Cerebellar nuclear complex (tissue), 1 donor: ENCODE results near the gene CHRM2.

Experiments used
- DNase-seq, 2 experiments: peaks; one replicate each; lab custom pipeline; 2025; lab: John Stamatoyannopoulos, UW

CHRM2 gene

DNA sequence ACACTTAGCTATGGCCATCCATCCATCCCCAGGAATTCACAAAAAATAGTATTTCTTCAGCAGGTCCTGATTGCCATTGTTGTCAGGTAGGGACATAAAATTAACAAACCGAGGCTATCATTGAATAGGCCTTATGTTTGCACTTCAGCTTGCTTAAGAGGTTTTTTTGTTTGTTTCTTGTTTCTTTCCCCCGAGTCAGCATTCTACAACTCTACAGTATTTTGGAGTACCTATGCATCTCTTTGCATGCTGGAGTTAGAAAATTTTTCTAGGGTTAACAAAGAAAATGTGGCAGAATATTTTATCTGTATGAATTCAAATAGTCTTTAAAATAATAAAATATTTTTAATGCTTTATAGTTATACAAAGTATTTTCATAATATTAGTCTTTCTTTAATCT lies 26.3 kb downstream of the CHRM2 start:
- DNase-seq, result no peak

GRCh38 chr7:136897676-136898075 lies 29.2 kb downstream of the CHRM2 start:
- DNase-seq, result no peak

DNA sequence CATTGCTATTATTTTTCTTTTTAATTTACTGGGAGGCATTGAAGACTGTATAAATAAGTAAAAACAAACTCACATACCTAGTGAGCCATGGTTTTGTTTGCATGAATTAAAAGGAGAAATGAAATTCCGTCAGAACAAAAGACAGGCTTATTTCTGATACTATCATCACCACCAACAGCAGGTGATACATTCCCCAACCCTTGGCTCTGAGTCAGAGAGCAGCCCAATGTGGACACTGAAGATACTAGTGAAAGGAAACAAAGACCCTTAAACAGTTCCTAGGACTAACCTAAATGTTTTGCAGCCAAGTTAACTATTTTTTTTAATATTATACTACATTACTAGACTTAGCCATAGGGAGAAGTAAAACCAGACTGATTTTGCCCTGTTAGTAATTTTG lies 31.6 kb downstream of the CHRM2 start:
- no peak for DNase-seq

GRCh38 chr7:136910771-136911170 lies 42.3 kb downstream of the CHRM2 start:
- DNase-seq, result no peak

GRCh38 chr7:136911344-136911743 lies 42.9 kb downstream of the CHRM2 start:
- no peak for DNase-seq

DNA sequence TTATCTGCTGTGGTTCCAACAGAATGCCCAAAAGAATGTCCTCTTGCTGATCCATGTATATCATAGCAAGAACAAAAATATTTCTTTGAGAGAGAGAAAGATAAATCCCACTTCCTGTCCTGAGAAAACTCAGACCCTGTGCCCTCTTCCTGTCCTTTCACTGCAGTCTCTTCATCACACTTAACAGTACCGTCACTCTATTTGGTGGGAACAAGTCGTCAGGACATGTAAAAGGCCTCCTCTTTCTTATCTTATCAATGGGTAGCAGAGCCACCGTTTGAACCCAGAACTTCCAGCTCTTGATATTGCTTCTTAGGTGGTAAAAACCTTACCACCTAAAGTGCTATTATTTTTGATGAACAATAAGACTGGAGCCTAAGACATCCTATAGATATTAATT lies 43.9 kb downstream of the CHRM2 start:
- DNase-seq, result no peak

DNA sequence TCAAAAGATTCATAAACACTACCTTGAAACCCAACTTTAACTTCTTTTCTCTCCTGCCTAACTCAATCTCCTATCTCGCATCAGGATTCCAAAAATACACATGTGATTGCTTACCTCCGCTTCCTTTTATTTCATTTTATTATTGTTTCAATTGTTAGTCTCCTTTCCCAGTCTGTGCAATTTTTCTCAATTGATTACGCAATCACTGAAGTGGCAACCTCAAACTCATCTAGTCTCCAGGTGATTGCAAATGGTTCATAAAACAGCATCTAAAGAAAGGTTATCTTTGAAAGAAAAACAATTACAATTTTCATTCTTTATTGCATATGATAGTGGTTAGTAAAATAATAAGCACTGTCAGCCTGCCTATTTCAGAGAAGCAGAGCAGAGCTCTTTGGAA lies 45.6 kb downstream of the CHRM2 start:
- DNase-seq, result no peak

DNA sequence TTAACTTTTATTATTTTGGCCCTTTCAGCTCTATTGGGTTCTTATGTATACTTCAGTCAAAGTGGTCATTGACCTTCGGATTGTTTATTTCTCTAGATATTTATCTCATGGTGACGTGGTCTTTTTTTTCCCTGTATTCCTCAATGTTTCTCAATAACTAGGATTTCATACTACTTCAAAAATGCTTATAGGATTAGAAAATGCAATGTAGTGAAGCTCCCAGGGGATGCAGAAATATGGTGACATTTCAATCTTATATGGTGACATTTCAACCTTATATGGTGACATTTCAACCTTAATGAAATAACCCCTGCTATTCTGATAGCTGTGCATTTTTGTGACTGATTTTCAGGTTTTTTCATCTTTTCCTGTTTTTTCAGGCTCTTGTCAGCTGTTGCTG lies 51.4 kb downstream of the CHRM2 start:
- DNase-seq, result no peak

GRCh38 chr7:136923111-136923667 lies 54.7 kb downstream of the CHRM2 start:
- no peak for DNase-seq

DNA sequence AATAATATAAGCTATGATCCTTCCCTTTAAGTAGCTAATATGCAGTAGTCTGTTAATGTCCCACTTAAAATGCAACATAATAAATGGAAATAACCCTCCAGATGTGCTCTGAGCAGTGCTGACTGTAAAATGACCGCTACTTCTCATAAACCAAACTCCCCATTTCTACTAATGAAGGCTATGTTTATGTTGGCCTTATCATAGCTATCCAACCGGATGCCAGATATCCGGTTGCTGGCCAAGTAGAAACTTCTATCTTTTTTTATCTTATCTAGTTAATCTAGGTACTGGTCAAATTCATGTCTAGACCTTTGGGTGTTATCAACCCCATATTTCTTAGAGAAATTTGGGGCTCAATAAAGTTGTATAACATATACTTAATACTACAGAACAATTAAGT lies 56.6 kb downstream of the CHRM2 start:
- no peak for DNase-seq

GRCh38 chr7:136925556-136925955 lies 57.1 kb downstream of the CHRM2 start:
- no peak for DNase-seq

DNA sequence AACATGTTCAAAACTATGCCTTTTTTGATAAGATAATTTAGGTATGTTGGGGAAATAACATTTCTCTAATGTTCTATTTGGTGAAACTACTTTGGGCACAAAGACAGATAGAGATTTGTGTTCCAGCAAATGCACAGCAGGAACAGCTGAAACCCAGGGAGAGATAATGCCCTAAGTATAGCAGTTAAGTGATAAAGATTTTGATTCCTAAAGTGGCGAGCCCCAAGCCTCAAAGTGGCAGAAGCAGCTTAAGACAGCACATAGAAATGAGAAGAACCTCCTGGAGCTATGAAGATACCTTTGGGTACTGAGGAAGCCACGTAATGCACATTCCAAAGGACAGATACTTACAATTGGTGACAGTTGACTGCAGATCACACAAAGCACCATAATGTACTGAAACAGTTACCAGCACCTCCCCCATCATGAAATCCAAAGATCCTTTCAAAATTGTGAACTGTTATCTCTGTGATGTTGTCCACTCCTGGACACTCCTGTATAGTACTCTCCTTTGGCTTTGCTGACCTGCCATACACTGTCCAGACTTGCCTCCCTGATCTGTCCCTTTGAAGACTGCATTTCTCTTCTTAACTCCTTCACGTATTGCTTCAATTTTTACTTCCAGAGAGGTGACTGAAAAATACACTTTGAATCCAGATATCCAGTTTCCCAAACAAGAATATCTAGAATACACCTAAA lies 62.9 kb downstream of the CHRM2 start:
- no peak for DNase-seq

- no peak for DNase-seq
These were observed 69.0 kb downstream of the CHRM2 start for GRCh38 chr7:136937436-136937835.

DNA sequence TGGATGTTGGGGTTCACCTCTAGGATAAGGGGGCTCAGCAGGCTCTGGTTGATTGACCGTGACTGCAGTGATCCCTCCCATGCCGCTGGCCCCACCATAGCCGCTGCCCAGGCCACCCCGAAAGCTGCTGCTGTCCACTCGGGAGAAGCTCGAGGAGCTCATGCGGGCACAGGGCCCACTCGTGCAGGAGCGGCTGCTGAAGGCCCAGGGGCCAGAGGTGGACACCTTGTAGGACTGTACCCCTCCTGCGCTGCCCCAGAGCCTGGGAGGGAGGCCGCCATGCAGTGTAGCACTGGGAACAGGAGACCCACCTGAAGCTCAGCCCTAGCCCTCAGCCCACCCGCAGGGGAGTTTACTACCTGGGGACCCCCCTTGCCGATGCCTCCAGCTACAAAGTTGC lies 70.0 kb downstream of the CHRM2 start:
- no peak for DNase-seq

- no peak for DNase-seq
These were observed 71.7 kb downstream of the CHRM2 start for GRCh38 chr7:136940122-136940521.

GRCh38 chr7:136940917-136941316 lies 72.5 kb downstream of the CHRM2 start:
- no peak for DNase-seq

- no peak for DNase-seq
These were observed 73.4 kb downstream of the CHRM2 start for GRCh38 chr7:136941816-136942215.

GRCh38 chr7:136942401-136942800 lies 73.9 kb downstream of the CHRM2 start:
- DNase-seq, result no peak

DNA sequence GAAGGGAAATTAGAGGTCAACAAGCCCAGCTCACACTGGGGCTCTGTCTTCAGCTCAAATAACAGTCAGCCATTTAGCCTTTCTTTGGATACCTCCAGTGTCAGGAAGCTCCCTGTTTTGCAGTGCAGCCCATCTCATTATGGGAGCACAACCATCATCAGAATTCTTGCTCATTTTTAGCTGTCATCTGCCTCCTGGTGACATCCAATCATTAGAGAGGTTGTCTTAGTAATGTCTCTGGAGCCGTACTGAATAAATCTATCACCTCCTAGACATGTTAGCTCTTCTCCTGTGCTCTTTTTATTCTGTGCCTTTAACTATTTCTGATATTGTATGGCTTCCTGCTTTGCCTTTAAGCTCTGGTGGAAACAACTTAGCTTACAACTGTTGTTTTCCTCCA lies 74.5 kb downstream of the CHRM2 start:
- DNase-seq, result no peak

DNA sequence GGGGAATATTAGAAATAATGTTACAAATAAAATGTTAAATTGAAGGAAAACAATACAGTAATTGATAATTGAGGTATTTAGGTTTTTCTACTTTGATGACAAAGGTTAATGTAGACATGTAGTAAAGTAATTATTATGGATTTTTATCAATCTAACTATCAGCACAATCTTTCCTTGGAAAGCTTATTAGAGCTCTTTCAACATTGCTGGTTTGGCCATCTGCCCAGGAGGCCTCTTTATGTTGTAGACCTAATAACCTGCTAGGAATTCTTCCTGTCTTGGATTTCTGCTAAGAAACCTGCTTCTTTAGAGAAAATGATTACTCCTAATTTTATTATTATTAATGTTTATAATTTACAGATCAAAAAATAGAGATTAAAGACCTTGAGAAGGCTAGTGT lies 78.9 kb downstream of the CHRM2 start:
- no peak for DNase-seq

DNA sequence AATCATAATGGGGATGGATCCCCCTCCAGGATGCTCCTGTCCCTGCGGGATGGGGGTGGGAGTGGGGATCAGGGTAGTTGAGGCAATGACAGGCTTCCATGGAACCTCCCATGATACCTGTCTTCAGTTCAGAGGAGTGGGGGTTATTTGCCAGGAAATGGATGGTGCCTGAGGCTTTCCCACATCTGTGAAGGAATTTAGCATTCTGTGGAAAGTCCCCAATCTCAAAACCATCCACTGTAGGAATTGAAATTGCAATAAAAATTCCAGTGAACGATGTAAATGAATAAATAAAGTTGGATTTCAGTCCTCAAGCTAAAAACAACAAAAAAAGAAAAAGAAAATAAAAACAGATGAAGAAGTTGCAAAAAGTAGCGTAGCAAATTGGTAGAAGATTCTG lies 81.9 kb downstream of the CHRM2 start:
- DNase-seq, result no peak

DNA sequence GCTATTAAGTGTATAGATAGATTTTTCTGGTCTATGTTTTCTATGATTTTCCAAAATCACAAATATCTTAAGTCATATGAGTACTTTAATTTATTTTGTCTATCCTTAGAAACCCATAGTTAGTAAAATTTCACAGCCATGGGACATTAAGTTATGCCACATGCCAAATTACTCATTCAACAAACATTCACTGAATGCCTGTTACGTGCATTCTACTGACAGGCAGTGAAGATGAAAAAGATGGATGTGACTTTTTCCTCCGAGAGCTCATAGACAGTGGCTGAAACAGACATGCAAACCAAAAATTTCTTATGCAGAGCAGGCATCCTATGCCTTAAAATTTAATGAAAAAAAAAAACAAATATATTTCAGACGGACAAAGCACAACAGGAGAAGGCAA lies 84.9 kb downstream of the CHRM2 start:
- no peak for DNase-seq

- DNase-seq, result no peak
These were observed 87.8 kb downstream of the CHRM2 start for GRCh38 chr7:136956232-136956631.

GRCh38 chr7:136956671-136957070 lies 88.2 kb downstream of the CHRM2 start:
- DNase-seq, result no peak
